PC-9 (cell line): Measurements from ENCODE around the gene UBAC1.

Source experiments
- CTCF ChIP-seq: fragments of 200-600 bp; sonication (generic); conservative IDR thresholded peaks from 2 replicates; pipeline ENCODE4 v1.6.1; 2017; ENCODE audit warnings: mixed run types, antibody characterized with exemption, mild to moderate bottlenecking, moderate library complexity
- EZH2 ChIP-seq: fragments of 200-600 bp; sonication (generic); IDR thresholded peaks from 2 replicates; pipeline ENCODE4 v1.8.0; 2017; ENCODE audit warnings: antibody characterized with exemption, low read depth

GRCh38 chr9:135982499-135983207 is 21.5 kb upstream of the UBAC1 start:
- TF ChIP-seq CTCF (no peak), EZH2 (no peak)
